Lower leg skin (tissue), 4 donors: ENCODE results near the gene SORD. TPM values are rescaled to one million over a fixed set of nuclear protein-coding genes. Genes with fewer than 3 reads are reported as not detected.
"Not testable (repeated sequence)": the region's sequence is repeated elsewhere in the genome, so short reads cannot be mapped to it uniquely, and the experiment has no call there.

ENCODE experiments used
- DNase-seq, 2 donors: peaks; one replicate each; pipeline ENCODE4 v3.0.0-alpha.2; 2019; ENCODE audit warnings: low spot score in 2 of 2
- H3K4me3 ChIP-seq: fragments of 200-600 bp; sonication (generic); 2 replicates; pipeline ENCODE4 v1.5.1; 2017; ENCODE audit warnings: mild to moderate bottlenecking, low read depth; ENCODE audit not compliant: poor library complexity, severe bottlenecking
- POLR2A ChIP-seq, 2 donors: fragments of 450-650 bp; IDR thresholded peaks; one replicate each; pipeline ENCODE4 v1.6.1; 2016 to 2017; ENCODE audit warnings: antibody characterized with exemption in 2 of 2, mild to moderate bottlenecking in 1 of 2, moderate library complexity in 1 of 2
- WGBS, 2 donors: methylation state at CpG; one replicate each; pipeline ENCODE4 v1.1.5; 2018; 5-methylcytosine and 5-hydroxymethylcytosine counted together
- intact Hi-C: fragments of 100-400 bp; cut with DNase I; formaldehyde crosslinking; loops from one replicate; pipeline ENCODE4 v1.15.0; 2023; ENCODE audit warnings: low total_unique reads
- total RNA-seq, 4 donors: library from RNA; depleted of rRNA; stranded (reverse); fragments of >200 nt; gene quantifications; one replicate each; pipeline ENCODE4 v1.1.0, GENCODE V29; 2016
- TF ChIP-seq, protein P1 (sequence below), 3 donors: fragments of 450-650 bp; IDR thresholded peaks; one replicate each; pipeline ENCODE4 v1.5.1; 2016; ENCODE audit warnings: antibody characterized with exemption in 3 of 3, mild to moderate bottlenecking in 3 of 3, moderate library complexity in 2 of 3

The SORD gene
- total RNA-seq, 4 donors from 2014 or later, result 54.3 to 87.9 (median 83.9) TPM

DNA sequence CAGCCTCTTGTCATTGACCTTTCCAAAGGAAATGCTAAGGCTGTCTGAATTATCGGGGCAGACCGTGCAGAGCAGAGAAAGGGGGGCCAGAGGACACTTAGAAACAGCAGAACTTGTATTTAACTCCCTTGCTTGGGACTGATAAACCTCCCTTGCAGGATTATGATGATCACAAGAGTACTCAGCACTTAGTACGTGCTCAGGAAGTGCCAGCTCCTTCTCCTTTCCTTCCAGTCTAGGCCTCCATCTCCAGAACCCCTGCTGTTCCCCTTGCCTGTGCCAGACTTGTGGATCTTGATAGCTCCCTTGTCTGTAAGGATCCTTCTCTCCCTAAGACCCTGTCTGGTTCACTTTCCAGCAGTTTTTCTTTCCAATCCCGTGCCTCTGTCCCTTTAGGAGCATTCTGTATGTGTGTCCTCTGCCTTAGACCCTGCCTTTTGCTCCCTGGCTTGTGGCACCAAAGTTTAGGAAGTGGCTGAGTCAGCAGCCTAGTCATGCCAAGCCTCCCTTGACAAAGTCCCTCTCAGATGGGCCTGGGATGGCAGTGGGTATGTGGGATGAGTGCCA, 747 bp downstream of the SORD start:
- peak overlapping the region; percentile 79 for H3K4me3 ChIP-seq
- no peak for DNase-seq
- intact Hi-C loops, result no loop called here
- 13 to 17% methylated on average over 4 of the region's 4 CpGs for WGBS, 2 donors
- TF ChIP-seq, protein P1, sequence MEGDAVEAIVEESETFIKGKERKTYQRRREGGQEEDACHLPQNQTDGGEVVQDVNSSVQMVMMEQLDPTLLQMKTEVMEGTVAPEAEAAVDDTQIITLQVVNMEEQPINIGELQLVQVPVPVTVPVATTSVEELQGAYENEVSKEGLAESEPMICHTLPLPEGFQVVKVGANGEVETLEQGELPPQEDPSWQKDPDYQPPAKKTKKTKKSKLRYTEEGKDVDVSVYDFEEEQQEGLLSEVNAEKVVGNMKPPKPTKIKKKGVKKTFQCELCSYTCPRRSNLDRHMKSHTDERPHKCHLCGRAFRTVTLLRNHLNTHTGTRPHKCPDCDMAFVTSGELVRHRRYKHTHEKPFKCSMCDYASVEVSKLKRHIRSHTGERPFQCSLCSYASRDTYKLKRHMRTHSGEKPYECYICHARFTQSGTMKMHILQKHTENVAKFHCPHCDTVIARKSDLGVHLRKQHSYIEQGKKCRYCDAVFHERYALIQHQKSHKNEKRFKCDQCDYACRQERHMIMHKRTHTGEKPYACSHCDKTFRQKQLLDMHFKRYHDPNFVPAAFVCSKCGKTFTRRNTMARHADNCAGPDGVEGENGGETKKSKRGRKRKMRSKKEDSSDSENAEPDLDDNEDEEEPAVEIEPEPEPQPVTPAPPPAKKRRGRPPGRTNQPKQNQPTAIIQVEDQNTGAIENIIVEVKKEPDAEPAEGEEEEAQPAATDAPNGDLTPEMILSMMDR (IDR thresholded peaks at IDR 0.05), result no peak
- no peak for TF ChIP-seq POLR2A (IDR thresholded peaks at IDR 0.05)

DNA sequence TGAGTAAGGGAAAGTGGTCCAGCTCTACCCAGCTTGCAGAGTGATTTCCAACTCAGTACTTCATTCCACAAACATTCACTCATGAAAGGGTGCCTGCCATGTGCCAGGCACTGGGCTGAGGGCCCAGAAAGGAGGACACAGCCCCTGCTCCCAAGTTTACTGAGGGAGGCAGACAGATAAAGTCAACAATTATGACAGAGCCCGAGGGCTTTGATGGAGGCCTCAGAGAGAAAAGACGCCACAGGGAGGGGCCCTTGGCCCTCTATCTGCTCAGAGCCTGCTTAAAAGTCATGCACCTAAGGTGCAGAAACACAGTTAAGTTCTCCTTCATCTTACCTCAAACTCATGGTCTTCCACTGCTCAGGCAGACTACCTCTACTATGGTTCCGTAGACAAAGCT, 1.7 kb downstream of the SORD start:
- H3K4me3 ChIP-seq, DNase-seq, intact Hi-C loops: not testable (repeated sequence)
- WGBS, 2 donors, result 73 to 77% methylated on average over 3 of the region's 3 CpGs

DNA sequence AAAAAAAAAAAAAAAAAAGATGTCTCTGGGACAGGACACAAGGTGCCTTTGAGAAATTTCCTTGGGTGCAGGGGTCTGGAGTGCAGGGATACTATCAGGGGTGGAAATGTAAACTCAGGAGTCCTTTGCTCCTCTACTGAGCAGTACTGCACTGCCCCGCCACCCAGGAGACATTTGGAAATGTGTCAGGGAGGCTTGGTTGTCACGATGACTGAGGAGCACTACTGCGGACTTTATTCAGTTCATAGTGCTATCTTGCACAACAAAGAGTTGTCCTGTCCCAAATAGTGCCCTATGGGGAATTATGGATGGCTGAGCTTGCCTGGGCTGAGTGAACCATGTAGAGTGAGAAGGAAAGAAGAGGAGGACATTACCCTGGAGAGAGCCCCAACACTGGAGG, 2.6 kb downstream of the SORD start:
- DNase-seq, intact Hi-C loops, H3K4me3 ChIP-seq: not testable (repeated sequence)
- WGBS, 2 donors, result 78 to 98% methylated on average over 3 of the region's 3 CpGs

DNA sequence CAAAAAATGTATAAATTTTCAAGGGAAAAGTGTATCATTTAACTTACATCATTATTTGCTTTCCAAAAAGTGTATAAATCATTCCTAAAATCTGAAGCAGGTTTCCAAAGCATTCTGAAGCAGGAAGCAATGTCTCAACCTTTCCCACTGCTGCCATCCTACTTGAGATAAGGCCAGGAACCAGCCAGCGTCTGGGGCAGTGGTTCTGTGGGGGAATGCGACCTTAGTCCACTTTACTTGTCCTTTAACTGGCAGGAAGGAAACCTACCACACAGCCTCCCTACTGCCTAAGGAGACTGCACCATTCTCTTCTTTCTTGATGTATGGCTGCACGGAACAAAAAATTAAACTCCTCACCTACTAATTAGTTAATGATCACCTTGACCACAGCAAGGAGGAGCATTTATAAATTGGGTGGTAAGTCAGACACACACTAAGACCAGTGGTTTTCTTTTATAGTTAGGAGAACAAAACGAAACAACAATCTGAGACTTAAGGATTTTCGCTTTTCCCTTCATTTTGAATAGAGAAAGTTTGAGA, 3.7 kb downstream of the SORD start:
- intact Hi-C loops, result no loop called here
- 88 to 92% methylated on average over 5 of the region's 5 CpGs for WGBS, 2 donors
- no peak overlapping the region for H3K4me3 ChIP-seq
- TF ChIP-seq, protein P1 (IDR thresholded peaks at IDR 0.05), result no peak
- TF ChIP-seq POLR2A (IDR thresholded peaks at IDR 0.05), result no peak
- no peak for DNase-seq

DNA sequence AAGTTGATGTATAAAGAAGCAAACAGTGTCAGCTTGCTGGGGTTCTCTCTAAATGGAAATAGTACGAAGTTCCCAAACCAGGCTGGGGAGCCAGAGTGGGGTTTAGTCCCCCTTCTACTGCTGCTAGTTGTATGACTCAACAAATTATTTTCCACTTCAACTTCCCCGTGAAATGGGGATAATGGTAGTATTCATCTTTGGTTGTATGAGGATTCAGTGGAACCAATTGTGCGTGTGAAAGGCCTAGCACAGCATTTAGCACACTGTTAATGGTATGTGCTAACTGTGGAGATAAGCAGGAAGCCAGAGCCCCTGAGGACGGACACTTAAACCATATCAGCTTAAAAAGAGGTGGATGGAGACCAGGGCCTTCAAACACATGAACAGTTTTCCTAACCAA, 4.2 kb downstream of the SORD start:
- WGBS, 2 donors, result 89% methylated on average over 4 of the region's 4 CpGs
- H3K4me3 ChIP-seq, result no peak overlapping the region
- no peak for DNase-seq
- TF ChIP-seq POLR2A (IDR thresholded peaks at IDR 0.05), result no peak
- TF ChIP-seq, protein P1 (IDR thresholded peaks at IDR 0.05), result no peak
- intact Hi-C loops, result no loop called here

DNA sequence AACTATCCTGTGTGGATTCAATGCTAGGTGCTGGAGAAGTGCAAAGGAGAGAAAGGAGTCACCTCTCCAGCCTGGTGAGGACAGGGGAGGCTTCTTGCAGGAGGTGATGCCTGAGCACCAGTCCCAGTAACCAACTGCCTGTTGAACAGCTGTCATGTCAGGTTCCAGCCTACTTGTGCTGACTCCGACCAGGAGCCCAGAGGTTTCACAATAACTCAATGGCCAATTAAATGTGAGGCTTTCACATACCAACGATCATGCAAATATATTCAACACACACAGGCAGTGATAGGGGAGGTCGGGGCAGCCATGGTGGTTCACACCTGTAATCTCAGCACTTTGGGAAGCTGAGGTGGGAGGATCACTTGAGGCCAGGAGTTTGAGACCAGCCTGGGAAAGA, 7.7 kb downstream of the SORD start:
- 78 to 94% methylated on average over 3 of the region's 3 CpGs for WGBS, 2 donors
- no peak overlapping the region for H3K4me3 ChIP-seq
- TF ChIP-seq, protein P1 (IDR thresholded peaks at IDR 0.05), result no peak
- TF ChIP-seq POLR2A (IDR thresholded peaks at IDR 0.05), result no peak
- DNase-seq, result no peak
- intact Hi-C loops, result no loop called here

DNA sequence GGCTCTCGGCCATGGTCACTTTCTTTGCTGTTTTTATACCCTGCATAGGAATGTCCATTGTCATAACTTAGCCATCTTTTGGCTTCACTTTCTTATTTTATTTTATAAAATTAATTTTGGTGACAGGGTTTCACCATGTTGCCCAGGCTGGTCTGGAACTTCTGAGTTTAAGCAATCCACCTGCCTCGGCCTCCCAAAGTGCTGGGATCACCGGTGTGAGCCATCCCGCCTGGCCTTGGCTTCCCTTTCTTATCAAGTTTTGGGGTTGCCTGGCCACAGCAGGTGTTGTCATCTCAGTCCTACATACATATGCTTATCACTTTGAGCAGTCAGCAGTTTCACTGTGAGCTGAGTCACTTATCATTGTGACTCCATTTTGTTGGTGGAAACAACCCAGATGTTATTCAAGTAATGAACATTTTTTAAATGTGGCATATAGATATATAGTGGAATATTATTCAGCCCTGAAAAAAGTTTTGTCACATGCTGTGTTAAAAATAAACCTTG, 8.6 kb downstream of the SORD start:
- DNase-seq, H3K4me3 ChIP-seq, intact Hi-C loops: not testable (repeated sequence)
- WGBS, 2 donors, result 95 to 99% methylated on average over 4 of the region's 4 CpGs

DNA sequence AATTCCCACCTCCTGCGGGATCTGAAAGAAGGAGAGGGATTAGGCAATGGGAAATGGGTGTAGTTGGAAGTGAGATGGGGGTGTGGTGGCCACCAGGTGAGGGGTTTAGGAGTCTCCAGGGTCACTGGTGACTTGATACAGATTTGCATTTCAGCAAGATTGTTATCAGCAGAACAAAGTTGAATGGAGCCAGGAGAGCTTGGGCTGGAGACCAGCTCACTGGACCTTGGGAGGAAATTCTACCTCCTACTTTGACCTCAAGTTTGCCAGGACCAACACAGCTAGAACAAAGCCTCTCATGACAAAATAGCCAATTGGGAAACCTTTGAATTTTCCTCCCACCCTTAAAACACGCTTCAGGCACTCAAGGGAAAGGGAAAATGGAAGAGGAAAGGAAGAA, 9.5 kb downstream of the SORD start:
- intact Hi-C loops, DNase-seq, H3K4me3 ChIP-seq: not testable (repeated sequence)
- 95 to 96% methylated on average over 2 of the region's 2 CpGs for WGBS, 2 donors

DNA sequence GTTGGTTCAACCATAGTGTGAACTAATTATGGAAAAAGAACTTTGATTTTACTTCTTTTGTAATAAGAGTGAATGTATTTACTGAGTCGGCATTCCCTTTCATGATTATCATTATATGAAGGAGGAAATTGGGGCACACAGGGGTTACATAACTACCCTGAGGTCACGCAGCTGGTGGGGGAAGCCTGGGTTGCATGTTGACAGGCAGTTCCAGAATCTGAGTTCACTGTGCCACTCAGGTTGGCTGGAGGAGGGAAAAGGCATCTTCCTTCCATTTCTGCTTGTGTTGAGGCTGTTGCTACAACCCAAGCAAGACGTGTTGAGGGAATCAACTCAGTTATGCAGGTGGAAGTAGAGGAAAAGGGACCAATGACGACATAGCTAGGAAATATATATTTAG, 11.1 kb downstream of the SORD start:
- 79 to 95% methylated on average over 3 to 4 of the region's 4 CpGs for WGBS, 2 donors
- intact Hi-C loops, DNase-seq, H3K4me3 ChIP-seq: not testable (repeated sequence)

DNA sequence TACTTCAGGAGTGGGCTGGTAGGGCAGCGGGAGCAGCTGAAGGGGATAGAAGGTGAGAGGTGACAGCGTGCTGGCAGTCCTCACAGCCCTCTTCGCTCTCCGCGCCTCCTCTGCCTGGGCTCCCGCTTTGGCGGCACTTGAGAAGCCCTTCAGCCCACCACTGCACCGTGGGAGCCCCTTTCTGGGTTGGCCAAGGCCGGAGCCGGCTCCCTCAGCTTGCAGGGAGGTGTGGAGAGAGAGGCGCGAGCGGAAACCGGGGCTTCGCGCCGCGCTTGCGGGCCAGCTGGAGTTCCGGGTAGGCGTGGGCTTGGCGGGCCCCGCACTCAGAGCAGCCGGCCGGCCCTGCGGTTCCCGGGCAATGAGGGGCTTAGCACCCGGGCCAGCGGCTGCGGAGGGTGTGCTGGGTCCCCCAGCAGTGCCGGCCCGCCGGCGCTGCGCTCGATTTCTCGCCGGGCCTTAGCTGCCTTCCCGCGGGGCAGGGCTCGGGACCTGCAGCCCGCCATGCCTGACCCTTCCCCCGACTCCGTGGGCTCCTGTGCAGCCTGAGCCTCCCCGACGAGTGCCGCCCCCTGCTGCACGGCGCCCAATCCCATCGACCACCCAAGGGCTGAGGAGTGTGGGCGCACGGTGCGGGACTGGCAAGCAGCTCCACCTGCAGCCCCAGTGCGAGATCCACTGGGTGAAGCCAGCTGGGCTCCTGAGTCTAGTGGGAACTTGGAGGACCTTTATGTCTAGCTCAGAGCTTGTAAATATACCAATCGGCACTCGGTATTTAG, 11.8 kb downstream of the SORD start:
- DNase-seq, H3K4me3 ChIP-seq, intact Hi-C loops: not testable (repeated sequence)
- 95 to 96% methylated on average over 41 to 46 of the region's 56 CpGs for WGBS, 2 donors
